Trophoblast cell (in vitro differentiated cells and primary cell): Measurements from ENCODE around the gene WWP2.

Experiments used
- DNase-seq, 2 donors: peaks; one replicate each; pipeline ENCODE4 v3.0.0-alpha.2; 2016
- H2AFZ ChIP-seq: 2 replicates; pipeline ENCODE4 v1.6.1; 2013; ENCODE audit warnings: low read length, moderate library complexity, mild to moderate bottlenecking; ENCODE audit not compliant: insufficient read depth, poor library complexity
- H2AK5ac ChIP-seq: 2 replicates; pipeline ENCODE4 v1.6.1; 2013; ENCODE audit warnings: mild to moderate bottlenecking, low read length
- H2BK120ac ChIP-seq: 2 replicates; pipeline ENCODE4 v1.6.1; 2013; ENCODE audit warnings: low read length, mild to moderate bottlenecking, moderate library complexity; ENCODE audit not compliant: insufficient read depth, poor library complexity
- H2BK12ac ChIP-seq: 2 replicates; pipeline ENCODE4 v1.6.1; 2013; ENCODE audit warnings: mild to moderate bottlenecking, low read length, moderate library complexity
- H2BK5ac ChIP-seq: 2 replicates; pipeline ENCODE4 v1.6.1; 2013; ENCODE audit warnings: low read length, low read depth, moderate library complexity, mild to moderate bottlenecking; ENCODE audit not compliant: poor library complexity
- H3K14ac ChIP-seq: 2 replicates; pipeline ENCODE4 v1.6.1; 2013; ENCODE audit warnings: mild to moderate bottlenecking, low read length
- H3K18ac ChIP-seq: 2 replicates; pipeline ENCODE4 v1.6.1; 2013; ENCODE audit warnings: mild to moderate bottlenecking, low read length
- H3K23ac ChIP-seq: 2 replicates; pipeline ENCODE4 v1.6.1; 2013; ENCODE audit warnings: low read length
- H3K27ac ChIP-seq: 2 replicates; pipeline ENCODE4 v1.5.1; 2013; ENCODE audit warnings: low read depth, mild to moderate bottlenecking, inconsistent platforms, low read length, moderate library complexity
- H3K27me3 ChIP-seq: 2 replicates; pipeline ENCODE4 v1.6.1; 2013; ENCODE audit warnings: inconsistent platforms, mild to moderate bottlenecking, low read length, moderate library complexity; ENCODE audit not compliant: insufficient read depth
- H3K36me3 ChIP-seq, 2 experiments: 1 replicate in 1 of 2; 2 replicates in 1 of 2; pipeline ENCODE4 v1.6.1; 2013; ENCODE audit warnings: low read length in 2 of 2, mild to moderate bottlenecking in 2 of 2, moderate library complexity in 1 of 2; ENCODE audit not compliant: insufficient read depth in 2 of 2, control insufficient read depth in 1 of 2
- H3K4ac ChIP-seq: 2 replicates; pipeline ENCODE4 v1.6.1; 2013; ENCODE audit warnings: low read depth, mild to moderate bottlenecking, low read length, moderate library complexity
- H3K4me1 ChIP-seq, 2 experiments: 1 replicate in 1 of 2; 2 replicates in 1 of 2; pipeline ENCODE4 v1.6.1; 2013; ENCODE audit warnings: low read length in 2 of 2, mild to moderate bottlenecking in 2 of 2, moderate library complexity in 1 of 2; ENCODE audit not compliant: insufficient read depth in 2 of 2, control insufficient read depth in 1 of 2
- H3K4me2 ChIP-seq: 2 replicates; pipeline ENCODE4 v1.6.1; 2013; ENCODE audit warnings: inconsistent platforms, mild to moderate bottlenecking, low read length, moderate library complexity
- H3K4me3 ChIP-seq: 2 replicates; pipeline ENCODE4 v1.5.1; 2013; ENCODE audit warnings: mild to moderate bottlenecking, low read depth, low read length, inconsistent platforms
- H3K79me1 ChIP-seq: one replicate; pipeline ENCODE4 v1.6.1; 2013; ENCODE audit warnings: low read length
- H3K79me2 ChIP-seq: 2 replicates; pipeline ENCODE4 v1.6.1; 2013; ENCODE audit warnings: low read length, mild to moderate bottlenecking; ENCODE audit not compliant: control insufficient read depth, insufficient read depth, poor library complexity
- H3K9ac ChIP-seq: 2 replicates; pipeline ENCODE4 v1.6.1; 2013; ENCODE audit warnings: mild to moderate bottlenecking, low read length
- H3K9me3 ChIP-seq: 2 replicates; pipeline ENCODE4 v1.6.1; 2013; ENCODE audit warnings: low read depth, mild to moderate bottlenecking, control low read depth, inconsistent platforms, low read length; ENCODE audit not compliant: insufficient read depth
- H4K12ac ChIP-seq: 2 replicates; pipeline ENCODE4 v1.6.1; 2013; ENCODE audit warnings: low read depth, mild to moderate bottlenecking, low read length, moderate library complexity
- H4K8ac ChIP-seq: 2 replicates; pipeline ENCODE4 v1.6.1; 2013; ENCODE audit warnings: low read depth, mild to moderate bottlenecking, low read length, moderate library complexity
- H4K91ac ChIP-seq: one replicate; pipeline ENCODE4 v1.6.1; 2013; ENCODE audit warnings: low read depth, mild to moderate bottlenecking, low read length, moderate library complexity
- WGBS: extraction: QIAGEN DNeasy Blood & Tissue Kit; methylation state at CpG from one replicate; pipeline ENCODE4 v1.1.7; 2013; ENCODE audit warnings: missing lambda C conversion rate; ENCODE audit not compliant: insufficient read length, insufficient coverage; ENCODE audit errors: extremely low coverage; 5-methylcytosine and 5-hydroxymethylcytosine counted together

The WWP2 gene

DNA sequence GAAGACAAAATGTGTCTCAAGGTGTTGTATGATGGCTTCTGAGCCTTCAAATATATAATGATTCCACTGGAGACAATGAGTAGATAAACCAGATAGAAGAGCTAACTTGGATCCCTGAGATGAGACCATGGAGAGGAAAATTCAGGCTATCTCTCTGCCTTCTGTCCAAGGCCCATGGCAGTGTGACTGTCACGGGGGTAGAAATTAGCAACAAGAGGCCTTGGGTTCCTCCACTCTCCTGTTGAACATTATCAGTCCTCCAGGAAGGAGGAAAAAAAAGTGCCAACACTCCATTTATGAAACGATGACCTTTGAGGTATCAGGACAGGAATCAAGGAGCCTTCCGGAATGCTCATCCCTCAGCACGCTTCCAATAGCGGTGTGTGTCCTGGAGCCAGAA, 75.2 kb downstream of the WWP2 start:
- peaks cover 4% of the 10 kb centered on the region in 2 experiments for H3K36me3 ChIP-seq
- no peak for DNase-seq
- no peak overlapping the region for H2AK5ac ChIP-seq
- no peak overlapping the region for H4K12ac ChIP-seq
- H3K23ac ChIP-seq = no peak overlapping the region
- no peaks in the 10 kb centered on the region for H3K4me1 ChIP-seq
- H3K9ac ChIP-seq = no peak overlapping the region
- H4K8ac ChIP-seq = no peak overlapping the region
- H3K4ac ChIP-seq = no peak overlapping the region
- H2BK120ac ChIP-seq = no peak overlapping the region
- no peaks in the 10 kb centered on the region for H3K79me1 ChIP-seq
- H3K14ac ChIP-seq = no peak overlapping the region
- no peak overlapping the region for H3K4me3 ChIP-seq
- H3K9me3 ChIP-seq = no peaks in the 10 kb centered on the region
- no CpG with 5 or more reads among the region's 5 CpGs for WGBS
- no peaks in the 10 kb centered on the region for H3K27me3 ChIP-seq
- no peak overlapping the region for H3K27ac ChIP-seq
- H3K18ac ChIP-seq = no peak overlapping the region
- no peak overlapping the region for H4K91ac ChIP-seq
- no peaks in the 10 kb centered on the region for H3K79me2 ChIP-seq
- no peak overlapping the region for H2BK5ac ChIP-seq
- H3K4me2 ChIP-seq = no peak overlapping the region
- H2BK12ac ChIP-seq = no peak overlapping the region
- no peak overlapping the region for H2AFZ ChIP-seq

DNA sequence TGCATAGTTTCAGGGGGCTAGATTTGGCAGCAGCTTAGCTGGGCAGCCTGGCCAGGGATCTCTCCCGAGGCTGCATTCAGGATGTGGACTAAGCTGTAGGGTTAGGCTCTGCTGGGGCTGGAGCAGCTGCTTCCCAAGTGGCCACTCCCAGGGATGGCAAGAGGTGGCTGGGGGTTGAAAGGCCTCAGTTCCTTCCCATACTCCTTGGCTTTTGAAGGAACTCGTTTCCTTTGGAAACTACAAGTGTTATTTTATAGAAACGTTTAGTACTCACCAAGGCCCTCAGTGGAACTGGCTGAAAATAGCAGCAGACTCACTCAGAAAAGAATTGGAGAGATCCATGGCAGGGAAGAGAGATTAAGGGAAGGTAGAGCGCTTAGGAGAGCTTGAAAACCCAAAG, 76.4 kb downstream of the WWP2 start:
- Histone ChIP-seq H2AFZ (no peak overlapping the region), H3K79me2 (no peaks in the 10 kb centered on the region), H3K4me1 (no peaks in the 10 kb centered on the region), H2AK5ac (no peak overlapping the region), H3K23ac (no peak overlapping the region), H4K12ac (no peak overlapping the region), H4K8ac (no peak overlapping the region), H3K27ac (no peak overlapping the region), H3K18ac (no peak overlapping the region), H3K9ac (no peak overlapping the region), H3K79me1 (no peaks in the 10 kb centered on the region), H3K36me3 (peaks cover 4% of the 10 kb centered on the region in 2 experiments), H2BK5ac (no peak overlapping the region), H2BK12ac (no peak overlapping the region), H3K4me2 (no peak overlapping the region), H3K4ac (no peak overlapping the region), H3K14ac (no peak overlapping the region), H3K27me3 (no peaks in the 10 kb centered on the region), H4K91ac (no peak overlapping the region), H3K9me3 (no peaks in the 10 kb centered on the region), H3K4me3 (no peak overlapping the region), H2BK120ac (no peak overlapping the region)
- DNase-seq = no peak
- WGBS = no CpG with 5 or more reads among the region's 4 CpGs

DNA sequence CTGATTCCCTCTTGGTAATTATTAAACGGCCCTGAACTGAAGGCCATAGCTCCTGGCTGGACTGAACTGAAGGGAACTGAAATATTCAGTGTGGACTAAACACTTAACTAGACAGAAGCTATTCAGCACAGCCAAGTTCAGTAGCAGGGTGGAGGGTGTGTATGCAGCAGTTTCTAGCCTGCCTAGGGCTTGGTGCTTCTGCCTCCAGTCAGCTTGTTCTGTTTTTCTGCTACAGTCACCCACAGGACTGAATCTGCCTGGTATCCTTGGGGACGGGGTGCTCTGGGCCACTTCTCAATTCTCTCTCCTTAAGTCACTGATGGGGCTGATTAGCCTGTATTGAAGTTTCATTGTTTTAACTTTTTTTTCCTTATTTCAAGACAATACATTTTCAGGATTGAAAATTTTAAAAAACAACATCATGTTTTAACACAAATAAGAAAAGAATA, 77.1 kb downstream of the WWP2 start:
- H2AFZ ChIP-seq = no peak overlapping the region
- no peak overlapping the region for H2BK120ac ChIP-seq
- H3K23ac ChIP-seq = no peak overlapping the region
- no peak overlapping the region for H2BK12ac ChIP-seq
- no peak overlapping the region for H3K14ac ChIP-seq
- H3K79me2 ChIP-seq = no peaks in the 10 kb centered on the region
- H3K9me3 ChIP-seq = no peaks in the 10 kb centered on the region
- H4K12ac ChIP-seq = no peak overlapping the region
- H3K4me3 ChIP-seq = no peak overlapping the region
- no peak overlapping the region for H2BK5ac ChIP-seq
- no peak overlapping the region for H3K18ac ChIP-seq
- H3K4ac ChIP-seq = no peak overlapping the region
- no peak overlapping the region for H3K4me2 ChIP-seq
- DNase-seq = no peak
- H3K27me3 ChIP-seq = no peaks in the 10 kb centered on the region
- no peak overlapping the region for H3K9ac ChIP-seq
- no peak overlapping the region for H4K8ac ChIP-seq
- H4K91ac ChIP-seq = no peak overlapping the region
- no peaks in the 10 kb centered on the region for H3K79me1 ChIP-seq
- no peaks in the 10 kb centered on the region for H3K4me1 ChIP-seq
- H3K27ac ChIP-seq = no peak overlapping the region
- no peak overlapping the region for H2AK5ac ChIP-seq
- WGBS = no CpG with 5 or more reads among the region's 2 CpGs
- peaks cover 4% of the 10 kb centered on the region in 2 experiments for H3K36me3 ChIP-seq

DNA sequence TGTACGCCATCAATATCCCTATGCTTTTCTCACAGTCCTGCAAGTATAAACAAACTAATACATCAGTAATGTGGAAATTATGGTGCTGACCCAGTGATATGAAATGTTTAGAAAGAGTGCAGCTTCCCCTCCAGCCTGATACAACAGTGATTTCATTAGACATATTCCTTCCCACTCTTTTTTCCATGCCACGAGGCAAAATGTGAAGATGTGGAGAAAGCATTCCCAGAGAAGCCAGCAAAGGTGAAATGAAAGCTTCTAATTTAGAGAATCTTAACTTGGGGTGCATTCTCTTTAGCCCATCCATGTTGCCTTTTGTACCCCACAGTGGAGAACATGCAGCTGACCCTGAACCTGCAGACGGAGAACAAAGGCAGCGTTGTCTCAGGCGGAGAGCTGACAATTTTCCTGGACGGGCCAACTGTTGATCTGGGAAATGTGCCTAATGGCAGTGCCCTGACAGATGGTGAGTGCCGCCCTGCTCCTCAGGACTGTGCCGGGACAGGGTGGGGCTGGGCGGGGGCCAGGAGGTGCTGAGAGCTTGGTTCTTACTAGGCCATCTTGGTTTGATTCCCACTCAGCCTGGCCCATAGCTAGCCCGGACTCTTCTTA, 77.8 kb downstream of the WWP2 start:
- H3K14ac ChIP-seq = no peak overlapping the region
- no peak for DNase-seq
- H3K4me3 ChIP-seq = no peak overlapping the region
- no peak overlapping the region for H3K23ac ChIP-seq
- H2AFZ ChIP-seq = no peak overlapping the region
- no peak overlapping the region for H3K4me2 ChIP-seq
- no peaks in the 10 kb centered on the region for H3K9me3 ChIP-seq
- no peak overlapping the region for H3K18ac ChIP-seq
- no peak overlapping the region for H2BK120ac ChIP-seq
- H2BK12ac ChIP-seq = no peak overlapping the region
- H3K9ac ChIP-seq = no peak overlapping the region
- no CpG with 5 or more reads among the region's 10 CpGs for WGBS
- H4K91ac ChIP-seq = no peak overlapping the region
- no peak overlapping the region for H2BK5ac ChIP-seq
- H3K36me3 ChIP-seq = peaks cover 4% of the 10 kb centered on the region in 2 experiments
- H3K27me3 ChIP-seq = no peaks in the 10 kb centered on the region
- H2AK5ac ChIP-seq = no peak overlapping the region
- H4K8ac ChIP-seq = no peak overlapping the region
- H3K79me2 ChIP-seq = no peaks in the 10 kb centered on the region
- no peaks in the 10 kb centered on the region for H3K79me1 ChIP-seq
- H4K12ac ChIP-seq = no peak overlapping the region
- no peak overlapping the region for H3K27ac ChIP-seq
- H3K4me1 ChIP-seq = no peaks in the 10 kb centered on the region
- H3K4ac ChIP-seq = no peak overlapping the region
